T47D (cell line): ENCODE measurements around the gene ZNF79.
A peak's percentile ranks its signal among the peaks of the same experiment; 100 is the strongest.
"Not testable (repeated sequence)": the region's sequence is repeated elsewhere in the genome, so short reads cannot be mapped to it uniquely, and the experiment has no call there.

ENCODE experiments used
- DNase-seq, 2 experiments: peaks; one replicate each; pipeline versions ENCODE4 v3.0.0 to v3.0.0-alpha.2; 2011 to 2012; ENCODE audit warnings: low read depth in 1 of 2, low spot score in 1 of 2
- JUND ChIP-seq: IDR thresholded peaks from 2 replicates; pipeline ENCODE4 v1.6.1; 2012; ENCODE audit warnings: low read depth
- in situ Hi-C: cut with HindIII; loops from 2 replicates; pipeline ENCODE4 v1.10.0; 2016; ENCODE audit warnings: low sequenced_read_pairs, low pct_unique_long_range_greater_than_20kb

Gene ZNF79

DNA sequence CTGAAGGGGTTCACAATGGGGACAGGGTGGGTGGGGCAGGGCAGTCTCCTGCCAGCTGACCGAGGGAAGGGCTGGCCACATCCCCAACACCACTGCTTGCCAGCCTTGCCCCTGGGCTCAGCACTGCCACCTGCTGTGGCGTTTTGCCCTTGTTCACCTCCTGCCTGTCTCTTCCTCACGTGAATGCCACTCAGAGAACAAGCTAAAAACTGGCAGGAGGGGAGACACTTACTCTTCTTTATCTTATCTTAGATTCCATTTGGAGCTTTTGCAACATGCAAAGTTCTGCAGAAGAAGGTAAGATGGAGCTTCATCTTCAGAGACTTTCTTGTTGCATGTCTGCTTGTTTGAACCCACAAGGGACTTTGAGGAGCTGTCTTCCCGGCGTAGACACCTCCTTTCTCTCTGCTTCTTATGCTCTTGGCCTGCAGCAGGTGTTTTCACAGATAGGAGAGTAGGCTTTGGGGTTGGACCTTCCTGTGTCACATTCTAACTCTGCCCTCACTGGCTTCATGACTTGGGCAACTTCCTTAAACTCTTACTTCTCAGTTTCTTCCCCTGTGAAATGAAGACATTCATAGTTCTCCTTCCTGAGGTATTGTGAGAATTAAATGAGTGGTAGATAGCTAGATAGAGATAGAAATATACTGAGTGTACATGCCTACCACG is 31.3 kb downstream of the ZNF79 start:
- in situ Hi-C loops, result no loop called here
- DNase-seq, result peak; percentile 60 to 66
- no peak for TF ChIP-seq JUND

DNA sequence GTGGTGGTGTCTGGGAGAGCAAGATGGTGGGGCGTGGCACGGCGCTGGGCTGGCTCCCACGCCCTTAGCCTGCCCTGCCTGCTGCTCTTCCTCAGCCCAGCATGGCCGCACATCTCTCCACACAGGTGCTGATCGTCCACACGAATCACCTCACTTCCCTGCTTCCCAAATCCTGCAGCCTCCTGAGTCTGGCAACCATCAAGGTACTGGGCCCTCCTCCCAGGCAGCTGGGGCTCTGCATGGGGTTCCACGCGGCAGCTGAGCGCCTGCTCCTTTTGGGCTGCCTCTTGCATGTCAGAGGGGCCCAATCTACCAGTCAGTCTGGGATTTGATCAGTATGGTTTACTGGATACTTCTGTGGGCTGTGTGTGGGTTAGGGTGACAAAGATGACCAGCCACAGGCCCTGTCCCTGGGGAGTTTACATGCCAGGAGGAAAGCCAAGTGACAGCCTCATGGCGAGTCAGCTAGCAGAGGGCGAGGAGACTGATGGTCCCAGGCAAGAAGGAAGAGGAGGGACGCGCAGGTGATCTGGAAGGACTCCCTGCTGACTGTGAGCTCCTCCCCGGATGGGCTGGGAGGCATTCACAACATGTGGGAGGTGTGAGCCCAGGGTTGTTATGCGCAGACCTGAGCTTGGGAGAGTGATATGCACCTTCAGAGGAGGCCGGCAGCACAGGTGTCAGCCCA is 33.2 kb downstream of the ZNF79 start:
- in situ Hi-C loops, result no loop called here

DNA sequence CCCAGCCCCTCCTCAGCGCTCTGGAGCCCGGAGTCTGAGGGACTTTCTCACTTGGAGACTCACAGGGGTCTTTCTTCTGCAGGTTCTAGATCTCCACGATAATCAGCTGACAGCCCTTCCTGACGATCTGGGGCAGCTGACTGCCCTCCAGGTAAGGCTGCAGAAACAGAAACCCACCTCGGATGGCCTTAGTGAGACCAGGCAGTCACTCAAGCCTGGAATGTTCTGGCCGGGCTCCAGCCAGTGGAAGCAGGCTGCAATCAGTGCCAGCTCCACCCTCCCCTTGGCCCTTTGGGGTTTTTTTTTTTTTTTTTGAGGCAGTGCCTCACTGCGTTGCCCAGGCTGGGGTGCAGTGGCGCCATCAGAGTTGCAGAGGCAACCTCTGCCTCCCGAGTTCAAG is 34.7 kb downstream of the ZNF79 start:
- TF ChIP-seq JUND, result no peak

More for the DNA sequence above, 33.2 kb downstream of the ZNF79 start:
- no peak for TF ChIP-seq JUND
- no peak for DNase-seq

DNA sequence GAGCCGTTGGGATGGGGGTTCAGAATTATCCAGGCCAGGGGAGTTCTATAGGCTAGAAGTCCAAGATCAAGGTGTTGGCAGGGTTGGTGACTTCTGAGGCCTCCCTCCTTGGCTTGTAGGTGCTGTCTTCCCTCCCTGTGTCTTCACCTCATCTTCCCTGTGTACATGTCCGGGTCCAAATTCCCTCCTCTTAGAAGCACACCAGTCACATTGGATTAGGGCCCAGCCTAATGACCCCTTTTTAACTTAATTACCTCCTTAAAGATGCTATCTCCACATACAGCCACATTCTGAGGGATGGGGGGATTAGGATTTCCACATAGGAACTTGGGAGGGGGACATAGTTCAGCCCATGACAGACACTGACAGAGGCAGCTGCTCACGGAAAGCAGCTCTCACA is 39.2 kb downstream of the ZNF79 start:
- TF ChIP-seq JUND, result no peak
- DNase-seq, result no peak
- in situ Hi-C loops, result no loop called here

More for the DNA sequence above, 34.7 kb downstream of the ZNF79 start:
- in situ Hi-C loops, result no loop called here
- DNase-seq, result no peak

DNA sequence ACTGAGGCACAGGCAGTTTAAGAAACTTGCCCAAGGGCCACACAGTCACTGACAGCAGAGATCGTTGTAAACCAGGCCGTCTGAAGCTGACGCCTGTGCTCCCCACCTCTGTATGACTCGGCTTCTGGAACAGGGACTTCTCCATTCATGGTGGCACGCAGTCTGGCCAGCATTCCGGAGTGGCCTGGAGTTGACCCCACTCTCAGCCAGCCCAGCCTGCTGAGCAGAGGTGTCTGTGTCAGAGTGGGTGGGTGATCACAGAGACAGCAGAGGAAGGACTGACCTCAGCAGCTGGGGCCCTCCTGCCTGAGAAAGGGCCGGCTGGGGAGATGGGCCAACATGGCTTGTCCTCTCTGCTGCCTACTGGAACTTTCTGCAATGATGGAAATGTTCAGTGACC is 39.7 kb downstream of the ZNF79 start:
- no peak for TF ChIP-seq JUND
- DNase-seq, result no peak

DNA sequence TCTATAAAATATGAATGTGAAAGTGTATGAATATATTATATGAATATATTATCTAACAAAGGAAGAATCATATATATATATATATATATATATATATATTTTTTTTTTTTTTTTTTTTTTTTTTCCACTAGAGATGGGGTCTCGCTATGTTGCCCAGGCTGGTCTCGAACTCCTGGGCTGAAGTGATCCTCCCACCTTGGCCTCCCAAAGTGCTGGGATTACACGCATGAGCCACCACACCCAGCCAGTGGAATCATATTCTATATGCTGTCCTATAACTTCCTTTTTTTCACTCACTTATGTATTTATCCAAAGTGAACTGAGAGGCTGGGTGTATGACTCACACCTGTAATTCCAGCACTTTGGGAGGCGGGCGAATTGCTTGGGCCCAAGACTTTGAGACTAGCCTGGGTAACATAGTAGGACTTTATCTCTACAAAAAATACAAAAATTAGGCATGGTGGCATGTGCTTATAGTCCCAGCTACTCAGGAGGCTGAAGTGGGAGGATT is 42.3 kb downstream of the ZNF79 start:
- in situ Hi-C loops, DNase-seq: not testable (repeated sequence)

More for the DNA sequence above, 39.7 kb downstream of the ZNF79 start:
- in situ Hi-C loops, result no loop called here

DNA sequence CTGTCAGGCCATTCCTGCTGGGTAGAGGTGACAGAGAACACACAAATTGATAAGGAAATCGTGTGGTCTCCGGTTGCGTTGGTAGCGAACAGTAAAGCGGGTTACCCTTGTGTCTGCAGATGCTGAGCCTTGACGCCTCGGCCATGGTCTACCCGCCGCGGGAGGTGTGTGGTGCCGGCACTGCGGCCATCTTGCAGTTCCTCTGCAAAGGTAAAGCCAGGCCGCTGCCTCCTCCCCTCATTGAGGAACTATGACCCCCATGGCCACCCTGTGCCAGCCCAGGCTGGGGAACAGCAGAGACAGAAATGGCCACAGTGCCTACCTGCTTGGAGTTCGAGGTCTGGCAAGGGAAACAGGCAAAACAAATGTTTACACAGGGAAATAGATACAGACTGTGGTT is 43.4 kb downstream of the ZNF79 start:
- TF ChIP-seq JUND, result no peak
- DNase-seq, result no peak
- in situ Hi-C loops, result no loop called here

DNA sequence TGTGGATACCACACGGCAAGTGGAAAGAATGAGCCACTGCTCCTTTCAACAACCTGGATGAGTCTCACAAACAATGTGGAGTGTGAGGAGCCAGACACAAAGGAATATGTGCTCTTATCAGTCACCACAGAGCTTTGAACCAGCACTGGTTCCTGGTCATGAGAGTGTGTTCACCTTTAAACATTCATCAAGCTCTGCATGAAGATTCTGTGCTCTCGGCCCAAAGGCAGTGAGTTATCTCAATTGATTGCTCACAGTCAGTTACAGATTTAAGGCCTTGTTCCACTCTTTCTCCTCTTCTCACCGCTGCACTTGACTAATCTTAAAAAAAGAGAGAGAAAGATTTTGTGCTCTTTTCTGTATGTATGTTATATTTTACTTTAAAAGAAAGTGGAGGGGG is 46.5 kb downstream of the ZNF79 start:
- in situ Hi-C loops, result no loop called here
- no peak for TF ChIP-seq JUND
- no peak for DNase-seq

DNA sequence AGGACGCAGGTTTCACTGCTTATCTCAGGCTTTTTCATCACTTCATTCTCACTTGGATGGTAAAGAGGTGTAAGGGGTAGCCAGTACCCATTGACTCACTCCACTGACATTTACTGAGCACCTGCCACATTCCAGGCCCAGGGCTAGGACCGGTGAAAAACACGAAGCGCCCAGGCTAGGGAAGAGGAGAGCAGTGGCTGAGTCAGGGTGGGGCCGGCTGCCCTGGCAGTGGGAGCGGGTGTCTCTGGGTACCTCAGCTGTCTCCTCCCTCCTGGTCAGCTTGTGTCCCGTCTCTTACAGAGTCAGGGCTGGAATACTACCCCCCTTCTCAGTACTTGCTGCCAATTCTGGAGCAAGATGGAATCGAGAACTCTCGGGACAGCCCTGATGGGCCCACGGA is 49.3 kb downstream of the ZNF79 start:
- DNase-seq, result no peak
- no peak for TF ChIP-seq JUND
- in situ Hi-C loops, result no loop called here

DNA sequence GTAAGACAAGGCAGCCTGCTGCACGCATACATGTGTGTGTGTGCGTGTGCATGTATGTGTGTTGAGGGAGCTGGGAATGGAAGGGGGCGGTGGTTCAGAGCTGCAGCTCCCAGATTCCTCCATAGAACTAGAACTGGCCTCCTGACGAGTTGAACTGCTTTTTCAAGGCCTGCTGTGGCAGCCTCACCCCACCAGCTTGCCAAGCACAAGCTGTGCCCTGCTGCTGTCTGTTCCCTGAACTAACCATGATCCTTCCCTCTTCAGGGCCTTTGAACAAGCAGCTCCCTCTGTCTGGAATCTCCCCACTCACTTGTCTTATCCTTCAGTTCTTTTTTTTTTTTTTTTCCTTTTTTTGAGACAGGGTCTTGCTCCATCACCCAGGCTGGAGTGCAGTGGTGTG is 49.8 kb downstream of the ZNF79 start:
- in situ Hi-C loops, result no loop called here
- no peak for TF ChIP-seq JUND
- no peak for DNase-seq

DNA sequence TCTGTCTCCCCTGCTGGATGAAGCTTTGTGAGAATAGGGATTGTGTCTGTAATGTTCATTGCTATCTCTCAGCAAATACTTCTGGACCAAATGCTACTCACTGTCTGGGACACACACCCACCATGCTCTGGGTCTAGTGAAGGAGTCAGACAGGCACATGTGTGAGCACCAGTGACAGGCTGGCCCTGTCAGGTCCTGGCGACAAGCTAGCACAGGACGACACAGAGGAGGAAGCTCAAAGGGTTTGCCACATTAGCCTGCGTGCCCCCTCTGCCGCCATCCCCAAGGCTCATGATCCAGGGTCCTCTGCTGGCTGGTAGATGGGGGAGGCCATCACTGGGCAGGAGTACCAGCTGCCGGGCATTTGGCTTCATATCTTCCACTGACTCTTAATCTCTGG is 50.4 kb downstream of the ZNF79 start:
- no peak for TF ChIP-seq JUND
- DNase-seq, result no peak
- in situ Hi-C loops, result no loop called here

DNA sequence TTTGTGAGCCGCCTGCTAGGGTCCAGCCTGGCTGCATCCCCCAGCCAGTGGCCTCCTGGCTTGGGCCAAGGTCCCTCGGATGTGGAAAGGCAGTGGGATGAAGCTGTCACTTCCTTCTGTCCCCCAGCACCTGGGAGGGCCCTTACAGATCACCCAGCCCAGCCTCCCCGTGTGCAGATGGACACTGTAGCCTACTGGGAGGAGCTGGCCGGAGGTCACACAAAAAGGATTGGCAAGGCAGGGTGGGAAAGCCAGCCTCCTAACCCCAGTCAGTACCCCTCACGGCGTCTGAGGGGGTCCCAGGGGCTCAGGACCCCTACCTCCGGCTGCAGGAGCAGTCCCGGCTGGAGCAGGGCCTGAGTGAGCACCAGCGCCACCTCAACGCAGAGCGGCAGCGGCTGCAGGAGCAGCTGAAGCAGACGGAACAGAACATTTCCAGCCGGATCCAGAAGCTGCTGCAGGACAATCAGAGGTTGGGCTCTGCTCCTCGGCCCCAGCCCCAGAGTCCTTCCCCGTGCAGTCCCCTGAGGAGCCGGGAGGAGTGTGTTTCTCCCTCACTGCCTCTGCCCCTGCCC is 55.4 kb downstream of the ZNF79 start:
- no peak for DNase-seq
- in situ Hi-C loops, result no loop called here
- TF ChIP-seq JUND, result no peak

DNA sequence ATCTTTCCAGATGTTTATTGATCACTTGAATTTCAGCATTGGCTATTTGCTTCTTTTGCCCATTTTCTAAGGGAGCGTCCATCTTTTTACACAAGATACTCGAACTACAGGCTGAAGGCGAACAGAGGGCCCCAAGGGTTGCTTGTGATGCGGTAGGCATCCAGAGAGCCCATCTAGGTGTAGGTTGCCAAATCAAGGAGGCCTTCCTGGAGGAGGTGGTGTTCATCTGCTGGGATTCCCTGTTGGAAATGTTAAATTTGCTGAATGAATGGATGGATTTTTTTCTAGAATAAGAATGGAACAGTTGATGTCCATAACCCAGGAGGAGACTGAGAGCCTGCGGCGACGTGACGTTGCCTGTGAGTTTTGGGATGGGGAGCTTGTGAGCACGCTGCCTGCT is 58.5 kb downstream of the ZNF79 start:
- TF ChIP-seq JUND, result no peak
- in situ Hi-C loops, result no loop called here
- no peak for DNase-seq
